HUES48 (cell line): ENCODE data around the gene TUB.

Experiments used
- H3K27ac ChIP-seq: one replicate; pipeline ENCODE4 v1.7.0; 2013; ENCODE audit warnings: low read depth, low read length, inconsistent platforms
- H3K27me3 ChIP-seq: 2 replicates; pipeline ENCODE4 v1.6.1; 2013; ENCODE audit warnings: mild to moderate bottlenecking, low read length; ENCODE audit not compliant: control insufficient read depth, insufficient read depth
- H3K36me3 ChIP-seq: 2 replicates; pipeline ENCODE4 v1.6.1; 2013; ENCODE audit warnings: low read length; ENCODE audit not compliant: control insufficient read depth, insufficient read depth
- H3K4me1 ChIP-seq: 2 replicates; pipeline ENCODE4 v1.6.1; 2013; ENCODE audit warnings: mild to moderate bottlenecking, low read length; ENCODE audit not compliant: control insufficient read depth, insufficient read depth
- H3K4me3 ChIP-seq: 2 replicates; pipeline ENCODE4 v1.5.1; 2013; ENCODE audit warnings: mild to moderate bottlenecking, low read depth, low read length
- H3K9ac ChIP-seq: 2 replicates; pipeline ENCODE4 v1.6.1; 2013; ENCODE audit warnings: mild to moderate bottlenecking, low read depth, low read length, moderate library complexity
- H3K9me3 ChIP-seq: 2 replicates; pipeline ENCODE4 v1.6.1; 2013; ENCODE audit warnings: low read length; ENCODE audit not compliant: control insufficient read depth, insufficient read depth

The TUB gene

GRCh38 chr11:8102296-8102915 lies 21.4 kb downstream of the TUB start:
- Histone ChIP-seq H3K9me3 (no peaks in the 10 kb centered on the region), H3K9ac (no peak overlapping the region), H3K36me3 (peaks cover 75% of the 10 kb centered on the region), H3K27ac (no peak overlapping the region), H3K27me3 (no peaks in the 10 kb centered on the region), H3K4me3 (no peak overlapping the region), H3K4me1 (no peaks in the 10 kb centered on the region)

- H3K27ac ChIP-seq, result no peak overlapping the region
- H3K9me3 ChIP-seq, result no peaks in the 10 kb centered on the region
- no peaks in the 10 kb centered on the region for H3K27me3 ChIP-seq
- H3K4me1 ChIP-seq, result no peaks in the 10 kb centered on the region
- H3K4me3 ChIP-seq, result no peak overlapping the region
- H3K9ac ChIP-seq, result no peak overlapping the region
- H3K36me3 ChIP-seq, result peaks cover 75% of the 10 kb centered on the region
Measured at GRCh38 chr11:8102965-8103364, 22.0 kb downstream of the TUB start.

- peaks cover 77% of the 10 kb centered on the region for H3K36me3 ChIP-seq
- H3K9ac ChIP-seq, result no peak overlapping the region
- H3K9me3 ChIP-seq, result no peaks in the 10 kb centered on the region
- no peak overlapping the region for H3K4me3 ChIP-seq
- no peak overlapping the region for H3K27ac ChIP-seq
- no peaks in the 10 kb centered on the region for H3K4me1 ChIP-seq
- no peaks in the 10 kb centered on the region for H3K27me3 ChIP-seq
Measured at GRCh38 chr11:8103909-8104308, 22.9 kb downstream of the TUB start.

GRCh38 chr11:8105133-8105532 lies 24.1 kb downstream of the TUB start:
- Histone ChIP-seq H3K9me3 (no peaks in the 10 kb centered on the region), H3K4me1 (no peaks in the 10 kb centered on the region), H3K36me3 (peaks cover 85% of the 10 kb centered on the region), H3K27me3 (no peaks in the 10 kb centered on the region), H3K9ac (no peak overlapping the region), H3K4me3 (no peak overlapping the region), H3K27ac (no peak overlapping the region)

DNA sequence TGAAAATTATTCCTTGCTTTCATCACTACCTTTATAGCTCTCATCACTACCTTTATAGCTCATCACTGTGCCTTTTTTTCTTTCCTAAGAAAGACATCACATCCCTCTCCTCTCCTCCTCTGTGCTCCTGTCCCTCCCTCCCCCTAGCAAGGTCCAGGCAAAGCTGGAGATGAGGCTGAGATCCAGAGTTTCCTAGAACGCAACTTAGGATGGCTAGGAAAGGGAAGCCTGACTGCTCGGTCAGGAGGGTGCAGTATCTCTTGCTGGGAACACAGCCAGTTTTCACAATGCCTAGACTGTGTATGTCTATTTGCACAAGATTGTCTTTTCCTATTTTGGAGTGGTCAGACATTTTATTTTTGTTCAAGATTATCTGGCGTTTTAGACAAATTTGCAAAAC lies 24.7 kb downstream of the TUB start:
- no peaks in the 10 kb centered on the region for H3K9me3 ChIP-seq
- H3K27ac ChIP-seq, result no peak overlapping the region
- no peak overlapping the region for H3K4me3 ChIP-seq
- H3K9ac ChIP-seq, result no peak overlapping the region
- H3K36me3 ChIP-seq, result peaks cover 85% of the 10 kb centered on the region
- H3K4me1 ChIP-seq, result no peaks in the 10 kb centered on the region
- no peaks in the 10 kb centered on the region for H3K27me3 ChIP-seq

- Histone ChIP-seq H3K36me3 (peaks cover 77% of the 10 kb centered on the region), H3K4me3 (no peak overlapping the region), H3K27ac (no peak overlapping the region), H3K27me3 (no peaks in the 10 kb centered on the region), H3K9me3 (no peaks in the 10 kb centered on the region), H3K4me1 (no peaks in the 10 kb centered on the region), H3K9ac (no peak overlapping the region)
Measured at GRCh38 chr11:8106679-8107078, 25.7 kb downstream of the TUB start.

GRCh38 chr11:8107642-8108041 lies 26.6 kb downstream of the TUB start:
- Histone ChIP-seq H3K27ac (no peak overlapping the region), H3K27me3 (no peaks in the 10 kb centered on the region), H3K9me3 (no peaks in the 10 kb centered on the region), H3K4me1 (no peaks in the 10 kb centered on the region), H3K4me3 (no peak overlapping the region), H3K9ac (no peak overlapping the region), H3K36me3 (peaks cover 68% of the 10 kb centered on the region)

DNA sequence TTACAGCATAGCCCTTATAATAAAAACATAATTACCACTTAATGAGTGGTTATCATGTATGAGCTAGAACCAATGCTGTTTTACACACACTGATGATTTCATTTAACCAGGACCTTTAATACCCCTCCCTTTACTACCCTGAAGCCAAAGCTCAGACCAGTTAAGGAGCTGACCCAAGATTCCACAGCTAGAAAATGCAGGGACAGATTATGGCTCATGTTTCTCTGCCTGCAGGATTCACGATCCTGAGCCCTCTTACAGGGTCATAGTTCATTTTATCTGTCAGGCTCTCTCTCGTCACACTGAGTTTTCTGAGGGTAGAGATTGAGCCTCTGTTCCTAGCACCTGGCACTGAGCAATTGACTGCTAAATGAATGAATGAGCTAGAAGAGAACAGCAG lies 27.4 kb downstream of the TUB start:
- no peaks in the 10 kb centered on the region for H3K4me1 ChIP-seq
- H3K9ac ChIP-seq, result no peak overlapping the region
- H3K36me3 ChIP-seq, result peaks cover 66% of the 10 kb centered on the region
- H3K27me3 ChIP-seq, result no peaks in the 10 kb centered on the region
- no peak overlapping the region for H3K27ac ChIP-seq
- H3K9me3 ChIP-seq, result no peaks in the 10 kb centered on the region
- H3K4me3 ChIP-seq, result no peak overlapping the region

DNA sequence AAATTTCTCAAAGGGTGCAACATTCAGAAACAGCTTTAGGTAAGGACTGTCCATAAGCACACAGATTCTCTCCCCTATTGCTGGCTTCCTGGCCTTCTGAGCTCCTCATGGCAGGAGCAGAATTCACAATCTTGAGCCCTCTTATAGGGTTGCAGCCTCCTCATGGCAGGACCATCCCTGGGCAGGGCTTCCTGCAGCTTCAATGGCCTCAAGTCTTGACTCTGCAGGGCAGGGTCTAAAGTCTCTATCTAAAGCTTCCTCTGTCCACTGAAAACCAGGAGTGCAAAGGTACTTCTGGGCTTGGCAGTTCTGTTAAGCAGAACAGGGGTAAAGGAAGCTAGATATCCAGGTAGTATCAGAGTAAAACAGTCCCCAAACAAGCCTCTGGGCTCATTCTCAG lies 28.7 kb downstream of the TUB start:
- H3K27me3 ChIP-seq, result no peaks in the 10 kb centered on the region
- H3K36me3 ChIP-seq, result peaks cover 54% of the 10 kb centered on the region
- H3K4me1 ChIP-seq, result no peaks in the 10 kb centered on the region
- H3K9me3 ChIP-seq, result no peaks in the 10 kb centered on the region
- no peak overlapping the region for H3K9ac ChIP-seq
- H3K27ac ChIP-seq, result no peak overlapping the region
- no peak overlapping the region for H3K4me3 ChIP-seq

GRCh38 chr11:8110396-8110795 lies 29.4 kb downstream of the TUB start:
- Histone ChIP-seq H3K36me3 (peaks cover 47% of the 10 kb centered on the region), H3K4me3 (no peak overlapping the region), H3K4me1 (no peaks in the 10 kb centered on the region), H3K27ac (no peak overlapping the region), H3K9me3 (no peaks in the 10 kb centered on the region), H3K9ac (no peak overlapping the region), H3K27me3 (no peaks in the 10 kb centered on the region)

- Histone ChIP-seq H3K4me1 (no peaks in the 10 kb centered on the region), H3K36me3 (peaks cover 35% of the 10 kb centered on the region)
Measured at GRCh38 chr11:8111636-8112035, 30.6 kb downstream of the TUB start.

More at GRCh38 chr11:8111636-8112035, 30.6 kb downstream of the TUB start:
- Histone ChIP-seq H3K9ac (no peak overlapping the region), H3K27me3 (no peaks in the 10 kb centered on the region), H3K27ac (no peak overlapping the region), H3K4me3 (no peak overlapping the region), H3K9me3 (no peaks in the 10 kb centered on the region)
